Lung (tissue), 12 donors: ENCODE results near the gene DESI2. TPM values are rescaled to one million over a fixed set of nuclear protein-coding genes. Genes with fewer than 3 reads are reported as not detected.

Experiments used
- ATAC-seq: fragments of 200-7000 bp; cut with Tn5 transposase; one replicate; pipeline ENCODE4 v1.9.1; 2020; ENCODE audit warnings: moderate number of reproducible peaks; ENCODE audit not compliant: insufficient read depth, low FRiP score
- DNase-seq, 3 donors: peaks; one replicate each; pipeline ENCODE4 v3.0.0-alpha.2; 2013 to 2017
- H3K27ac ChIP-seq, 2 donors: one replicate each; pipeline ENCODE4 v1.5.1; 2013; ENCODE audit warnings: mild to moderate bottlenecking in 2 of 2, moderate library complexity in 2 of 2, control low read depth in 1 of 2, inconsistent platforms in 1 of 2, low read depth in 1 of 2, low read length in 1 of 2
- H3K27me3 ChIP-seq, 3 donors: one replicate each; pipeline ENCODE4 v1.5.1; 2013; ENCODE audit warnings: low read length in 2 of 3; ENCODE audit not compliant: control insufficient read depth in 3 of 3, insufficient read depth in 3 of 3
- H3K36me3 ChIP-seq, 4 donors: one replicate each; pipeline ENCODE4 v1.5.1; 2013; ENCODE audit warnings: low read length in 4 of 4, mild to moderate bottlenecking in 1 of 4, moderate library complexity in 1 of 4; ENCODE audit not compliant: control insufficient read depth in 4 of 4, insufficient read depth in 4 of 4
- H3K4me1 ChIP-seq, 5 donors: one replicate each; pipeline ENCODE4 v1.5.1; 2013; ENCODE audit warnings: low read length in 5 of 5, mild to moderate bottlenecking in 2 of 5, moderate library complexity in 1 of 5; ENCODE audit not compliant: control insufficient read depth in 5 of 5, insufficient read depth in 5 of 5
- H3K4me3 ChIP-seq: one replicate; pipeline ENCODE4 v1.5.1; 2013; ENCODE audit warnings: mild to moderate bottlenecking, control low read depth, moderate library complexity
- H3K9ac ChIP-seq, 2 donors: one replicate each; pipeline ENCODE4 v1.5.1; 2013; ENCODE audit warnings: low read length in 2 of 2, control low read depth in 1 of 2; ENCODE audit not compliant: insufficient read depth in 1 of 2
- H3K9me3 ChIP-seq, 4 donors: one replicate each; pipeline ENCODE4 v1.5.1; 2013; ENCODE audit warnings: low read length in 3 of 4, mild to moderate bottlenecking in 1 of 4, moderate library complexity in 1 of 4; ENCODE audit not compliant: control insufficient read depth in 4 of 4, insufficient read depth in 3 of 4
- WGBS, 2 donors: extraction: QIAGEN DNeasy Blood & Tissue Kit; methylation state at CpG; one replicate each; pipeline ENCODE4 v1.1.7; 2013; 5-methylcytosine and 5-hydroxymethylcytosine counted together
- polyA plus RNA-seq, 2 donors: library from polyadenylated mRNA; stranded (reverse); fragments of 200-250 nt; gene quantifications; one replicate each; pipeline ENCODE4 v1.2.1, GENCODE V29; 2013
- total RNA-seq, 2 donors: library from RNA; depleted of rRNA in 1 of 2; stranded (reverse); fragments of >200 nt in 1 of 2; gene quantifications; one replicate each; pipeline ENCODE4 v1.2.1, GENCODE V29; 2014 to 2021
- TF ChIP-seq, protein P1 (sequence below): IDR thresholded peaks from 2 replicates; pipeline ENCODE4 v1.5.1; 2012; ENCODE audit warnings: mild to moderate bottlenecking; ENCODE audit errors: control extremely low read depth, extremely low read depth
- donor health status: control.
- donor health status: control.
- donor health status: Bipolar disorder and iron deficiency.
- donor health status: healthy.
- donor health status: DM: yes; HTN: yes; CAD: no.

The DESI2 gene
- total and polyA plus RNA-seq, 4 donors = 17.1 to 142 (median 35.0) TPM

DNA sequence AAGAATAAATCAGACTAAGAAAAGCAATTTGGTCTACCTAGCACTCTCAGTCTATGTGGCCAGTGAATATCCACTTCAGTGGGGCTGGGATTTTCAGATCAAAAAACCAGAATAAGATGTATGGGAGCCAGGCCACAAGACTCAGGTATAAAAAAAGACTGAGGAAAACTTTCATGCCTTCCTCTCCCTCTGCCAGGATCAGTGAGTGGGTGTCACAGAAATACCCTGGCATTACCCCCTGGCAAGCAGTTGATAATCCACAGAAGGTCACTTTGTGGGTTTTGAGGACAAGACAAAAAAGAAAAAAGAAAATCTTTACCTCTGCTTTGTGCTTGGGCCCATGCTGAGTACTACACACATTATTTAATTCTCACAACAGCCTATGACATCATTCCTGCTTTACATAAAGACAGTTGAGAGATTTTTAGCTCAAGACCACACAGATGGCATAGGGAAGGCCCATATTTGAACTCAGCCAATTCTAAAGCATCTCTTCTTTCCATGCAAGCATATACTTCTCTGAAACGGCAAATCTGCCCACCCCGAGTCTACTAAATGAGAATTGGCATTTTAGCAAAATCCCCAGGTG lies 57.6 kb downstream of the DESI2 start:
- Histone ChIP-seq H3K4me1 (peaks cover 0 to 10% (median 0%) of the 10 kb centered on the region in 5 donors), H3K9ac (no peak overlapping the region), H3K9me3 (no peaks in the 10 kb centered on the region), H3K4me3 (no peak overlapping the region), H3K27ac (no peak overlapping the region), H3K36me3 (peaks cover 0 to 6% (median under 1%) of the 10 kb centered on the region in 4 donors), H3K27me3 (no peaks in the 10 kb centered on the region)
- 84 to 90% methylated on average over 2 of the region's 2 CpGs for WGBS, 2 donors
- ATAC-seq = no peak
- DNase-seq = no peak
- TF ChIP-seq, protein P1, sequence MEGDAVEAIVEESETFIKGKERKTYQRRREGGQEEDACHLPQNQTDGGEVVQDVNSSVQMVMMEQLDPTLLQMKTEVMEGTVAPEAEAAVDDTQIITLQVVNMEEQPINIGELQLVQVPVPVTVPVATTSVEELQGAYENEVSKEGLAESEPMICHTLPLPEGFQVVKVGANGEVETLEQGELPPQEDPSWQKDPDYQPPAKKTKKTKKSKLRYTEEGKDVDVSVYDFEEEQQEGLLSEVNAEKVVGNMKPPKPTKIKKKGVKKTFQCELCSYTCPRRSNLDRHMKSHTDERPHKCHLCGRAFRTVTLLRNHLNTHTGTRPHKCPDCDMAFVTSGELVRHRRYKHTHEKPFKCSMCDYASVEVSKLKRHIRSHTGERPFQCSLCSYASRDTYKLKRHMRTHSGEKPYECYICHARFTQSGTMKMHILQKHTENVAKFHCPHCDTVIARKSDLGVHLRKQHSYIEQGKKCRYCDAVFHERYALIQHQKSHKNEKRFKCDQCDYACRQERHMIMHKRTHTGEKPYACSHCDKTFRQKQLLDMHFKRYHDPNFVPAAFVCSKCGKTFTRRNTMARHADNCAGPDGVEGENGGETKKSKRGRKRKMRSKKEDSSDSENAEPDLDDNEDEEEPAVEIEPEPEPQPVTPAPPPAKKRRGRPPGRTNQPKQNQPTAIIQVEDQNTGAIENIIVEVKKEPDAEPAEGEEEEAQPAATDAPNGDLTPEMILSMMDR = no peak

DNA sequence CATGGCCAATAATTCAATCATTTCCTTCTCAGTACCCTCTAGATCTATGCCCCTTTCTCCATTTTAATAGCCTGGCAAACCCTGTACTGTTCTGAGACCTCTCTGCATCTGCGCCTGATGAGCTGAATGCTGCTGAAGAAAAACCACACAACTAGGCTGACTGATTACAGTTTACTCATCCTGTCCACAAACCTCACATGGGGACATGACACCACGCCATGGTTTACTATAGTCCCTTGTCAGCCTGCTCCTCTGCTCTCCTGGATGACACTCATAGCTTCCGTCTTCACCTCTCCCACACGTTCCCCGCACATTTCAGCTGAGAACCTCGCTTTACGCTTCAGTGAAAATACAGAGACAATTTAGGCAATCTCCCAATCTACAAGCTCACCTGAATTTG lies 59.7 kb downstream of the DESI2 start:
- Histone ChIP-seq H3K27me3 (no peaks in the 10 kb centered on the region), H3K36me3 (peaks cover 0 to 2% (median under 1%) of the 10 kb centered on the region in 4 donors), H3K9me3 (no peaks in the 10 kb centered on the region), H3K27ac (no peak overlapping the region), H3K4me3 (no peak overlapping the region), H3K4me1 (peaks cover 0 to 10% (median 0%) of the 10 kb centered on the region in 5 donors), H3K9ac (no peak overlapping the region)
- no peak for DNase-seq
- TF ChIP-seq, protein P1 = no peak
- no peak for ATAC-seq
- 93 to 94% methylated on average over 7 of the region's 7 CpGs for WGBS, 2 donors

DNA sequence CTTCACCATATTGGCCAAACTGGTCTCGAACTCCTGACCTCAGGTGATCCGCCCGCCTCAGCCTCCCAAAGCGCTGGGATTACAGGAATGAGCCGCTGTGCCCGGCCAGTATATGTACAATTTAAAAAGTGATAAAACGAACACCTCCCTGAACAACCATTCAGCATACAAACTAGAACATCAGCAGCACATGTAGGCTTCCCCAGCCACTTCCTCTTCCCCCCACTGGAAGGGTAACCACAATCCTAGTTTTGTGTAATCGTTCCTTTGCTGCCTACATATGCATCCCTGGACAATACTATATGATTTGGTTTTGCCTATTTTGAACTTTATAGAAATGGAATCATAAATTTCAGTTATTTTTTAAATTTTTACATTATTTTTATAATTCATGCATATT lies 60.4 kb downstream of the DESI2 start:
- DNase-seq = no peak
- Histone ChIP-seq H3K4me3 (no peak overlapping the region), H3K4me1 (peaks cover 0 to 10% (median 0%) of the 10 kb centered on the region in 5 donors), H3K36me3 (peaks cover 0 to 1% (median 0%) of the 10 kb centered on the region in 4 donors), H3K27ac (no peak overlapping the region), H3K9ac (no peak overlapping the region), H3K27me3 (no peaks in the 10 kb centered on the region), H3K9me3 (no peaks in the 10 kb centered on the region)
- no peak for ATAC-seq
- TF ChIP-seq, protein P1 = no peak
- 78 to 87% methylated on average over 8 of the region's 8 CpGs for WGBS, 2 donors
